Fibroblast of lung (primary cell): ENCODE results near the gene DDAH1.

Experiments
- CTCF ChIP-seq, 2 donors: IDR thresholded peaks in 1 of 2; conservative IDR thresholded peaks in 1 of 2; 1 replicate in 1 of 2; 2 replicates in 1 of 2; pipeline ENCODE4 v1.5.1; 2011 to 2012; ENCODE audit warnings: low read length in 2 of 2, control low read depth in 1 of 2, inconsistent platforms in 1 of 2, low read depth in 1 of 2, mild to moderate bottlenecking in 1 of 2
- EZH2 ChIP-seq: IDR thresholded peaks from 2 replicates; pipeline ENCODE4 v1.5.1; 2012; ENCODE audit warnings: low read length, control low read depth, mild to moderate bottlenecking; ENCODE audit errors: missing control alignments

DNA sequence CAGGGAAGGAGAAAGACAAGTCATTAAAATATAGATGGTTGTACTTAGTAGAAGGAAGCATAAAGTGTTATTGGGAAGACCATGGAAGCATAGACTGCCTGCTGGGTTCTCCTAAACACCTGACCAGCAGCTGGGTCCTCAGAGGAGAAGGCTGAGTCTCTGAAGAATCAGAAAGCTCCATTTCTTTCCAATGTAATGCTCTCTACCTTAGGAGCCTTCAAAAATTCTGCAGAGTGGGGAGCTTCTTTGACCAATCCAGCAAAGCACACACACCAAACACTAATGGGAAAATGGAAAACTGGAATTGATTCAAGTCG, 167.5 kb downstream of the DDAH1 start:
- TF ChIP-seq CTCF (conservative IDR thresholded peaks at IDR 0.05 in 1 of 2, IDR thresholded peaks at IDR 0.05 in 1 of 2; ENCODE audit: low read depth in 1 of 2, low read length in 2 of 2): no peak
- TF ChIP-seq EZH2: no peak
